Suprapubic skin (tissue), 4 donors: ENCODE data around the gene MOSMO.

Source experiments
- EP300 ChIP-seq: sonication (generic); formaldehyde crosslinking; IDR thresholded peaks from one replicate; pipeline ENCODE4 v1.6.1; 2017; ENCODE audit warnings: antibody characterized with exemption
- POLR2A ChIP-seq, 2 donors: fragments of 450-650 bp; IDR thresholded peaks; one replicate each; pipeline ENCODE4 v1.6.1; 2017; ENCODE audit warnings: antibody characterized with exemption in 2 of 2, mild to moderate bottlenecking in 2 of 2, moderate library complexity in 2 of 2
- POLR2AphosphoS5 ChIP-seq, 3 donors: sonication (generic); formaldehyde crosslinking; IDR thresholded peaks; one replicate each; pipeline ENCODE4 v1.6.1; 2017; ENCODE audit warnings: antibody characterized with exemption in 3 of 3
- TF ChIP-seq, protein P1 (sequence below), 2 donors: fragments of 200-600 bp in 1 of 2; fragments of 450-650 bp in 1 of 2; sonication (generic) in 1 of 2; IDR thresholded peaks; one replicate each; pipeline ENCODE4 v1.5.1; 2016 to 2019; ENCODE audit warnings: antibody characterized with exemption in 2 of 2, mild to moderate bottlenecking in 1 of 2, moderate library complexity in 1 of 2

DNA sequence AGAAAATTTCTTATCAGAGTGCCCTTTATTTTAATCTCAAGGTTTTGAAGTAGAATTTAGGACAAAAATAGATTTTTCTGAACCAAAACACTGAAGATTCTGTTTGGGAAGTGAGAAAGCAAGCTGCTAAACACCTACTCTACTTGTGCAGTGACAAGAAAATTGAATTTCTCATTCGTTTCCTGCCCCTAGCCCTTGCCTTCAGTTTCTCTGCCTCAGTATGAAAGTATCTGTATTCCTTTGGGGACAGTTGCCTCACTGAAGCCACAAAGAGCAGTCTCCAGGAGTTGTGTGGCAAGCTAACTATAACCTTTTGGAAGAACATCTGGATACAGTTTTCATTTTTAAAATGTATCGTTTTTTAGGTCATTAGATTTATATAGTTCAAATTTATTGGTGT is 19.7 kb downstream of the MOSMO start:
- TF ChIP-seq, protein P1, sequence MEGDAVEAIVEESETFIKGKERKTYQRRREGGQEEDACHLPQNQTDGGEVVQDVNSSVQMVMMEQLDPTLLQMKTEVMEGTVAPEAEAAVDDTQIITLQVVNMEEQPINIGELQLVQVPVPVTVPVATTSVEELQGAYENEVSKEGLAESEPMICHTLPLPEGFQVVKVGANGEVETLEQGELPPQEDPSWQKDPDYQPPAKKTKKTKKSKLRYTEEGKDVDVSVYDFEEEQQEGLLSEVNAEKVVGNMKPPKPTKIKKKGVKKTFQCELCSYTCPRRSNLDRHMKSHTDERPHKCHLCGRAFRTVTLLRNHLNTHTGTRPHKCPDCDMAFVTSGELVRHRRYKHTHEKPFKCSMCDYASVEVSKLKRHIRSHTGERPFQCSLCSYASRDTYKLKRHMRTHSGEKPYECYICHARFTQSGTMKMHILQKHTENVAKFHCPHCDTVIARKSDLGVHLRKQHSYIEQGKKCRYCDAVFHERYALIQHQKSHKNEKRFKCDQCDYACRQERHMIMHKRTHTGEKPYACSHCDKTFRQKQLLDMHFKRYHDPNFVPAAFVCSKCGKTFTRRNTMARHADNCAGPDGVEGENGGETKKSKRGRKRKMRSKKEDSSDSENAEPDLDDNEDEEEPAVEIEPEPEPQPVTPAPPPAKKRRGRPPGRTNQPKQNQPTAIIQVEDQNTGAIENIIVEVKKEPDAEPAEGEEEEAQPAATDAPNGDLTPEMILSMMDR (IDR thresholded peaks at IDR 0.05): no peak
- no peak for TF ChIP-seq POLR2AphosphoS5 (IDR thresholded peaks at IDR 0.05)
- TF ChIP-seq POLR2A (IDR thresholded peaks at IDR 0.05): no peak
- no peak for TF ChIP-seq EP300
